ENCODE results near the gene ETS2. TPM values are rescaled to one million over a fixed set of nuclear protein-coding genes. Genes with fewer than 3 reads are reported as not detected.

The ETS2 gene
- total and polyA plus RNA-seq, 2 experiments from 2014 or later: 19.5 to 36.8 TPM

DNA sequence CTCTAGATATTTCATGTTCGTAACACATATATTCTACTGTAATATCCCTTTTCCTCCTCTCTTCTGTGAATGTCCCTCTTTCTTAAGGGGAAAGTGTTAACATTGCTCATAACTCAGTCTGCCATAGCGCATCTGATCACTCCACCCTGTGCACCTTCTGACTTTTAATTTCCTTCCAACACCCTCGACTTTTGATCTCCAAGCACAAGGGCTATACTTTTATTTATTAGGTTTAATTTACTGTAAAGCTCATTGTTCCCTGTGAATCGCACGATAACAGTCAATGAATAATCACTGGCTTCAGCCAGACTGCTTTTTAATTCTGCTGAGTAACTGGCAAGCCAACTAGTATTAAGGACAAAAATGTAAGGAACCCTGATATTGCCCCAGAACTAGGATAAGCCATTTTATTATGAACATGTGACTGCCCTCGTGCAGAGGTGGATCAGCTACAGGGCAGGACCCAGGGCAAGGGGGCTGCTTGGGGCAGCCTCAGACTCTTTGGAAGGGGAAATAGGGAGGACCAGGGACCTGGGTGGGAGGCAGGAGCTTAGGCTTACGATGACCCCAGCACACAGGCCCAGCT, 2.6 kb upstream of the ETS2 start:
- Histone ChIP-seq H3K27ac (ENCODE audit: low read depth) (no peak overlapping the region), H3K4me1 (ENCODE audit: insufficient read depth) (peaks cover 13% of the 10 kb centered on the region), H3K27me3 (ENCODE audit: insufficient read depth) (peaks cover 13% of the 10 kb centered on the region), H3K79me2 (replicated peaks; ENCODE audit: insufficient read depth) (peaks cover 24% of the 10 kb centered on the region), H2AFZ (no peak overlapping the region), H3K4me3 (no peak overlapping the region), H3K4me2 (no peak overlapping the region), H3K36me3 (ENCODE audit: insufficient read depth) (no peaks in the 10 kb centered on the region), H3F3A (replicated peaks; ENCODE audit: low read depth) (no peaks in the 10 kb centered on the region), H4K20me1 (replicated peaks; ENCODE audit: insufficient read depth) (peaks cover 11% of the 10 kb centered on the region; the same call in 1 of the 2 replicates), H3K9me2 (ENCODE audit: insufficient read depth) (0 out of 2 replicates have a peak, but pooled peaks cover 12% of the 10 kb centered on the region)
- no peak overlapping the region for H3K27ac Mint-ChIP-seq
- TF ChIP-seq STAT1 (IDR thresholded peaks at IDR 0.05; ENCODE audit: unreplicated experiment) (no peak), EZH2phosphoT487 (IDR thresholded peaks at IDR 0.05; ENCODE audit: unreplicated experiment) (no peak)
- TF ChIP-seq, protein P1, sequence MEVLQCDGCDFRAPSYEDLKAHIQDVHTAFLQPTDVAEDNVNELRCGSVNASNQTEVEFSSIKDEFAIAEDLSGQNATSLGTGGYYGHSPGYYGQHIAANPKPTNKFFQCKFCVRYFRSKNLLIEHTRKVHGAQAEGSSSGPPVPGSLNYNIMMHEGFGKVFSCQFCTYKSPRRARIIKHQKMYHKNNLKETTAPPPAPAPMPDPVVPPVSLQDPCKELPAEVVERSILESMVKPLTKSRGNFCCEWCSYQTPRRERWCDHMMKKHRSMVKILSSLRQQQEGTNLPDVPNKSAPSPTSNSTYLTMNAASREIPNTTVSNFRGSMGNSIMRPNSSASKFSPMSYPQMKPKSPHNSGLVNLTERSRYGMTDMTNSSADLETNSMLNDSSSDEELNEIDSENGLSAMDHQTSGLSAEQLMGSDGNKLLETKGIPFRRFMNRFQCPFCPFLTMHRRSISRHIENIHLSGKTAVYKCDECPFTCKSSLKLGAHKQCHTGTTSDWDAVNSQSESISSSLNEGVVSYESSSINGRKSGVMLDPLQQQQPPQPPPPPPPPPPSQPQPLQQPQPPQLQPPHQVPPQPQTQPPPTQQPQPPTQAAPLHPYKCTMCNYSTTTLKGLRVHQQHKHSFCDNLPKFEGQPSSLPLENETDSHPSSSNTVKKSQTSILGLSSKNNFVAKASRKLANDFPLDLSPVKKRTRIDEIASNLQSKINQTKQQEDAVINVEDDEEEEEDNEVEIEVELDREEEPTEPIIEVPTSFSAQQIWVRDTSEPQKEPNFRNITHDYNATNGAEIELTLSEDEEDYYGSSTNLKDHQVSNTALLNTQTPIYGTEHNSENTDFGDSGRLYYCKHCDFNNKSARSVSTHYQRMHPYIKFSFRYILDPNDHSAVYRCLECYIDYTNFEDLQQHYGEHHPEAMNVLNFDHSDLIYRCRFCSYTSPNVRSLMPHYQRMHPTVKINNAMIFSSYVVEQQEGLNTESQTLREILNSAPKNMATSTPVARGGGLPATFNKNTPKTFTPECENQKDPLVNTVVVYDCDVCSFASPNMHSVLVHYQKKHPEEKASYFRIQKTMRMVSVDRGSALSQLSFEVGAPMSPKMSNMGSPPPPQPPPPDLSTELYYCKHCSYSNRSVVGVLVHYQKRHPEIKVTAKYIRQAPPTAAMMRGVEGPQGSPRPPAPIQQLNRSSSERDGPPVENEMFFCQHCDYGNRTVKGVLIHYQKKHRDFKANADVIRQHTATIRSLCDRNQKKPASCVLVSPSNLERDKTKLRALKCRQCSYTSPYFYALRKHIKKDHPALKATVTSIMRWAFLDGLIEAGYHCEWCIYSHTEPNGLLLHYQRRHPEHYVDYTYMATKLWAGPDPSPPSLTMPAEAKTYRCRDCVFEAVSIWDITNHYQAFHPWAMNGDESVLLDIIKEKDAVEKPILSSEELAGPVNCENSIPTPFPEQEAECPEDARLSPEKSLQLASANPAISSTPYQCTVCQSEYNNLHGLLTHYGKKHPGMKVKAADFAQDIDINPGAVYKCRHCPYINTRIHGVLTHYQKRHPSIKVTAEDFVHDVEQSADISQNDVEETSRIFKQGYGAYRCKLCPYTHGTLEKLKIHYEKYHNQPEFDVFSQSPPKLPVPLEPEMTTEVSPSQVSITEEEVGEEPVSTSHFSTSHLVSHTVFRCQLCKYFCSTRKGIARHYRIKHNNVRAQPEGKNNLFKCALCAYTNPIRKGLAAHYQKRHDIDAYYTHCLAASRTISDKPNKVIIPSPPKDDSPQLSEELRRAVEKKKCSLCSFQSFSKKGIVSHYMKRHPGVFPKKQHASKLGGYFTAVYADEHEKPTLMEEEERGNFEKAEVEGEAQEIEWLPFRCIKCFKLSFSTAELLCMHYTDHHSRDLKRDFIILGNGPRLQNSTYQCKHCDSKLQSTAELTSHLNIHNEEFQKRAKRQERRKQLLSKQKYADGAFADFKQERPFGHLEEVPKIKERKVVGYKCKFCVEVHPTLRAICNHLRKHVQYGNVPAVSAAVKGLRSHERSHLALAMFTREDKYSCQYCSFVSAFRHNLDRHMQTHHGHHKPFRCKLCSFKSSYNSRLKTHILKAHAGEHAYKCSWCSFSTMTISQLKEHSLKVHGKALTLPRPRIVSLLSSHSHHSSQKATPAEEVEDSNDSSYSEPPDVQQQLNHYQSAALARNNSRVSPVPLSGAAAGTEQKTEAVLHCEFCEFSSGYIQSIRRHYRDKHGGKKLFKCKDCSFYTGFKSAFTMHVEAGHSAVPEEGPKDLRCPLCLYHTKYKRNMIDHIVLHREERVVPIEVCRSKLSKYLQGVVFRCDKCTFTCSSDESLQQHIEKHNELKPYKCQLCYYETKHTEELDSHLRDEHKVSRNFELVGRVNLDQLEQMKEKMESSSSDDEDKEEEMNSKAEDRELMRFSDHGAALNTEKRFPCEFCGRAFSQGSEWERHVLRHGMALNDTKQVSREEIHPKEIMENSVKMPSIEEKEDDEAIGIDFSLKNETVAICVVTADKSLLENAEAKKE (CRISPR knock-in tag; IDR thresholded peaks at IDR 0.05): no peak
- TF ChIP-seq, protein P2, sequence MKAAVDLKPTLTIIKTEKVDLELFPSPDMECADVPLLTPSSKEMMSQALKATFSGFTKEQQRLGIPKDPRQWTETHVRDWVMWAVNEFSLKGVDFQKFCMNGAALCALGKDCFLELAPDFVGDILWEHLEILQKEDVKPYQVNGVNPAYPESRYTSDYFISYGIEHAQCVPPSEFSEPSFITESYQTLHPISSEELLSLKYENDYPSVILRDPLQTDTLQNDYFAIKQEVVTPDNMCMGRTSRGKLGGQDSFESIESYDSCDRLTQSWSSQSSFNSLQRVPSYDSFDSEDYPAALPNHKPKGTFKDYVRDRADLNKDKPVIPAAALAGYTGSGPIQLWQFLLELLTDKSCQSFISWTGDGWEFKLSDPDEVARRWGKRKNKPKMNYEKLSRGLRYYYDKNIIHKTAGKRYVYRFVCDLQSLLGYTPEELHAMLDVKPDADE (IDR thresholded peaks at IDR 0.05): no peak
- peaks cover 11% of the 10 kb centered on the region for H3K4me1 Mint-ChIP-seq
- ATAC-seq (no peak), DNase-seq (ENCODE audit: low spot score) (no peak)
- H3K4me3 Mint-ChIP-seq: no peak overlapping the region
- H3K36me3 Mint-ChIP-seq (ENCODE audit: low read depth): peaks cover 7% of the 10 kb centered on the region; the same call in 2 of the 3 replicates
- H3K9me3 Mint-ChIP-seq: no peaks in the 10 kb centered on the region; the same call in 1 of the 3 replicates
- H3K27me3 Mint-ChIP-seq (ENCODE audit: insufficient read depth, low read depth, poor library complexity): peaks cover 11% of the 10 kb centered on the region

Data from GM23338 (cell line).